ENCODE results near the gene NACC2. TPM values are rescaled to one million over a fixed set of nuclear protein-coding genes. Genes with fewer than 3 reads are reported as not detected.
A peak's percentile ranks its signal among the peaks of the same experiment; 100 is the strongest.

The NACC2 gene
- total and polyA plus RNA-seq, 2 of the 8 experiments (the other 6 are each of a cell fraction or from before 2014, with no cell fraction given), result 8.3 to 14.0 TPM

GRCh38 chr9:136087741-136088480 lies 7.2 kb downstream of the NACC2 start:
- ChIA-PET CTCF (ENCODE audit: partially characterized antibody) (interaction anchor here (0.8 to 1.2 kb wide), 4 partner anchors 8 to 121 kb away, joined by 3 read pairs; no protein-coding TSS in a partner anchor), POLR2A (ENCODE audit: partially characterized antibody) (interaction anchor here (0.8 kb wide), 1 partner anchor 36 kb away, joined by 4 read pairs; no protein-coding TSS in a partner anchor)
- H2BK20ac ChIP-seq (ENCODE audit: low read length), result no peak overlapping the region
- H3K23ac ChIP-seq (ENCODE audit: insufficient read length), result no peak overlapping the region
- H4K20me1 ChIP-seq (replicated peaks in 1 of 2; ENCODE audit: control insufficient read depth in 1 of 2, insufficient read depth in 2 of 2, low read length in 2 of 2), result peaks cover 1 to 4% of the 10 kb centered on the region in 2 experiments
- H3K36me3 ChIP-seq (ENCODE audit: control insufficient read depth in 2 of 4, insufficient read depth in 4 of 4, low read length in 3 of 4), result no peaks in the 10 kb centered on the region
- no peaks in the 10 kb centered on the region; the same call in 1 of the 2 replicates for H3K79me1 ChIP-seq (ENCODE audit: low read depth, low read length)
- peaks cover 0 to 6% of the 10 kb centered on the region in 2 experiments; a peak in 1 of 4 replicates for H3K79me2 ChIP-seq (ENCODE audit: control insufficient read depth in 1 of 2, insufficient read depth in 2 of 2, low read length in 2 of 2)
- DNase-seq (ENCODE audit: low read depth in 1 of 2, low spot score in 2 of 2) (no peak), FAIRE-seq (no peak)
- no peak overlapping the region for H3K56ac ChIP-seq (replicated peaks; ENCODE audit: insufficient read length, low read depth, low read length)
- H2BK15ac ChIP-seq (ENCODE audit: low read length), result peak overlapping the region; percentile 61; the same call in 1 of the 2 replicates
- TF ChIP-seq MAX (IDR thresholded peaks at IDR 0.05) (no peak), SIN3A (conservative IDR thresholded peaks at IDR 0.05 in 1 of 2, IDR thresholded peaks at IDR 0.05 in 1 of 2; ENCODE audit: low read depth in 1 of 2, low read length in 2 of 2) (no peak), POLR2A (IDR thresholded peaks at IDR 0.05; ENCODE audit: control extremely low read depth in 1 of 2, low read depth in 2 of 2, low read length in 2 of 2) (no peak), SRF (IDR thresholded peaks at IDR 0.05; ENCODE audit: low read depth, low read length) (no peak), NANOG (IDR thresholded peaks at IDR 0.05; ENCODE audit: insufficient read depth, low read depth, low read length, poor library complexity, severe bottlenecking) (no peak)
- TF ChIP-seq, protein P1, sequence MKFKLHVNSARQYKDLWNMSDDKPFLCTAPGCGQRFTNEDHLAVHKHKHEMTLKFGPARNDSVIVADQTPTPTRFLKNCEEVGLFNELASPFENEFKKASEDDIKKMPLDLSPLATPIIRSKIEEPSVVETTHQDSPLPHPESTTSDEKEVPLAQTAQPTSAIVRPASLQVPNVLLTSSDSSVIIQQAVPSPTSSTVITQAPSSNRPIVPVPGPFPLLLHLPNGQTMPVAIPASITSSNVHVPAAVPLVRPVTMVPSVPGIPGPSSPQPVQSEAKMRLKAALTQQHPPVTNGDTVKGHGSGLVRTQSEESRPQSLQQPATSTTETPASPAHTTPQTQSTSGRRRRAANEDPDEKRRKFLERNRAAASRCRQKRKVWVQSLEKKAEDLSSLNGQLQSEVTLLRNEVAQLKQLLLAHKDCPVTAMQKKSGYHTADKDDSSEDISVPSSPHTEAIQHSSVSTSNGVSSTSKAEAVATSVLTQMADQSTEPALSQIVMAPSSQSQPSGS (IDR thresholded peaks at IDR 0.05; ENCODE audit: low read length), result no peak
- peak overlapping the region; percentile 47; the same call in 1 of the 2 replicates for H2AK5ac ChIP-seq (ENCODE audit: low read depth, low read length)
- H3K18ac ChIP-seq (ENCODE audit: extremely low read depth, low read length), result no peak overlapping the region; the same call in 1 of the 2 replicates
- H4K91ac ChIP-seq (replicated peaks; ENCODE audit: insufficient read length, low read length), result peak overlapping the region; percentile 85
- no peaks in the 10 kb centered on the region for H3K9me3 ChIP-seq (ENCODE audit: insufficient read depth in 2 of 2, low read depth in 1 of 2, low read length in 1 of 2)
- WGBS, 2 experiments (ENCODE audit: extremely low coverage in 1 of 2, insufficient coverage in 1 of 2, insufficient read length in 1 of 2, insufficient replicate concordance in 2 of 2, low coverage in 1 of 2, low lambda C conversion rate in 2 of 2, missing lambda C conversion rate in 1 of 2), result 90% methylated on average over 23 of the region's 24 CpGs; no CpG with 5 or more reads in 1 of the 2 experiments
- H4K5ac ChIP-seq (ENCODE audit: insufficient read length, low read depth, low read length), result no peak overlapping the region
- H3K4ac ChIP-seq (replicated peaks; ENCODE audit: insufficient read length, low read depth, low read length), result peak overlapping the region; percentile 38
- no peak overlapping the region for H2BK120ac ChIP-seq (replicated peaks; ENCODE audit: low read depth, low read length)
- H2BK5ac ChIP-seq (ENCODE audit: low read depth, low read length), result no peak overlapping the region
- H2AFZ ChIP-seq (ENCODE audit: low read length), result no peak overlapping the region
- H3K4me1 ChIP-seq (replicated peaks in 1 of 4; ENCODE audit: control insufficient read depth in 3 of 4, insufficient read depth in 4 of 4, low read length in 3 of 4), result peaks cover 0 to 32% (median 17%) of the 10 kb centered on the region in 4 experiments; a peak in 6 of 7 replicates
- no peak overlapping the region for H3K4me2 ChIP-seq (ENCODE audit: insufficient read depth in 1 of 2, low read depth in 2 of 2, low read length in 2 of 2)
- H4K8ac ChIP-seq (ENCODE audit: extremely low read depth, insufficient read depth, low read length), result peak overlapping the region; percentile 74; the same call in 1 of the 2 replicates
- H3K9ac ChIP-seq (replicated peaks in 1 of 4; ENCODE audit: extremely low read depth in 1 of 4, low read depth in 3 of 4, low read length in 3 of 4), result no peak overlapping the region
- no peak overlapping the region; the same call in 1 of the 2 replicates for H3K27ac ChIP-seq (ENCODE audit: low read depth, low read length)
- peaks cover 0 to 2% (median under 1%) of the 10 kb centered on the region in 4 experiments; a peak in 2 of 7 replicates for H3K27me3 ChIP-seq (replicated peaks in 1 of 4; ENCODE audit: control insufficient read depth in 3 of 4, extremely low read depth in 1 of 4, insufficient read depth in 3 of 4, low read length in 3 of 4)
- no peaks in the 10 kb centered on the region for H3K23me2 ChIP-seq (ENCODE audit: low read depth, low read length)
- H3K14ac ChIP-seq (ENCODE audit: insufficient read length), result no peak overlapping the region
- no peak overlapping the region for H3K4me3 ChIP-seq (ENCODE audit: extremely low read depth in 1 of 4, insufficient read depth in 2 of 4, low read depth in 3 of 4, low read length in 4 of 4)
- peak overlapping the region; percentile 9; the same call in 1 of the 2 replicates for H2BK12ac ChIP-seq (ENCODE audit: low read depth, low read length)
